ENCODE data around the gene KCNJ16.

Gene KCNJ16

GRCh38 chr17:70074236-70074830, 692 bp upstream of the KCNJ16 start:
- no peak for DNase-seq (ENCODE audit: low read depth)
- TF ChIP-seq, protein P1, sequence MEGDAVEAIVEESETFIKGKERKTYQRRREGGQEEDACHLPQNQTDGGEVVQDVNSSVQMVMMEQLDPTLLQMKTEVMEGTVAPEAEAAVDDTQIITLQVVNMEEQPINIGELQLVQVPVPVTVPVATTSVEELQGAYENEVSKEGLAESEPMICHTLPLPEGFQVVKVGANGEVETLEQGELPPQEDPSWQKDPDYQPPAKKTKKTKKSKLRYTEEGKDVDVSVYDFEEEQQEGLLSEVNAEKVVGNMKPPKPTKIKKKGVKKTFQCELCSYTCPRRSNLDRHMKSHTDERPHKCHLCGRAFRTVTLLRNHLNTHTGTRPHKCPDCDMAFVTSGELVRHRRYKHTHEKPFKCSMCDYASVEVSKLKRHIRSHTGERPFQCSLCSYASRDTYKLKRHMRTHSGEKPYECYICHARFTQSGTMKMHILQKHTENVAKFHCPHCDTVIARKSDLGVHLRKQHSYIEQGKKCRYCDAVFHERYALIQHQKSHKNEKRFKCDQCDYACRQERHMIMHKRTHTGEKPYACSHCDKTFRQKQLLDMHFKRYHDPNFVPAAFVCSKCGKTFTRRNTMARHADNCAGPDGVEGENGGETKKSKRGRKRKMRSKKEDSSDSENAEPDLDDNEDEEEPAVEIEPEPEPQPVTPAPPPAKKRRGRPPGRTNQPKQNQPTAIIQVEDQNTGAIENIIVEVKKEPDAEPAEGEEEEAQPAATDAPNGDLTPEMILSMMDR (conservative IDR thresholded peaks at IDR 0.05; ENCODE audit: low read depth, low read length): no peak
- no peak overlapping the region for H3K4me3 ChIP-seq (ENCODE audit: low read length)

GRCh38 chr17:70076189-70076588, 1.2 kb downstream of the KCNJ16 start:
- TF ChIP-seq, protein P1 (conservative IDR thresholded peaks at IDR 0.05; ENCODE audit: low read depth, low read length): no peak
- DNase-seq (ENCODE audit: low read depth): no peak
- H3K4me3 ChIP-seq (ENCODE audit: low read length): no peak overlapping the region

DNA sequence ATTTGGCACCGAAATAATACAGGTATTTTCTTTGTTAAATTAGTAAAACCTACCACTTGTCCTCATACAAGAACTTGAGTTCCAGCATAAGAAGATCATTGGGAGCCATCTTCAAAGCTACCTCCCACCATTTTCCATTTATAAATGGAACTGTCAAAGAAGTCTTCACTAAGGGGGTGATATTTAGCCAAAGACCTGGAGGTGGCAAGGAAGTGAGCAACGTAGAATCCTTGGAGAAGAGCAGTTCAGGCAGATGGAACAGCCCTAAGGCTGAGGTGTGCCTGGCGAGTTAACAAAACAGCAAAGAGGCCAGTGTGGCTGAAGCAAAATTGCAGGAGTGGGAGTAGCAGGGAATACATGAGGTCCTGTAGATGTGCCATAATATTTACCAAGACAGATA, 1.8 kb downstream of the KCNJ16 start:
- no peak overlapping the region for H3K4me3 ChIP-seq (ENCODE audit: low read length)
- TF ChIP-seq, protein P1 (conservative IDR thresholded peaks at IDR 0.05; ENCODE audit: low read depth, low read length): no peak
- no peak for DNase-seq (ENCODE audit: low read depth)

GRCh38 chr17:70078549-70078948, 3.5 kb downstream of the KCNJ16 start:
- TF ChIP-seq, protein P1 (conservative IDR thresholded peaks at IDR 0.05; ENCODE audit: low read depth, low read length): no peak
- H3K4me3 ChIP-seq (ENCODE audit: low read length): no peak overlapping the region
- no peak for DNase-seq (ENCODE audit: low read depth)

DNA sequence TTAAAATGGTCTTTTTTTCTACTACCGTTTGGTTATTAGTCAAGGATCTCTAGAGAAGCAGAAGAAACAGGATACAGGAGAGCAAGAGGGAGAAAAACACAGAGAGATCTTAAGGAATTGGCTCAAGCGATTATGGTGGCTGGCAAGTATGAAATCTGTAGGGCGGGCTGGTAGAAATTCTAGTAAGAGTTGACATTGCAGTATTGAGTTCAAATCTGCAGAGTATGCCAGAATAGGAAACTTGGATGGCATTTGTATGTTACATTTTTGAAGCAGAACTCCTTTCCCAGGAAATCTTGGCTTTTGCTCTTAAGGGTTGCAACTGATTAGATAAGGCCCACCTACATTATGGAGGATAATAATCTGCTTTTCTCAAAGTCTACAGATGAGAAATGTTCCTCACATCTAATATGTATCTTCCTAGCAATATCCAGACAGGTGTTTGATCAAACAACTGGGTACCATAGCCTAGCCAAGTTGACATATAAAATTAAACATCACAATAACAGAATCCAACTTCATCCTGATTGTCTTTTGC, 4.0 kb downstream of the KCNJ16 start:
- H3K4me3 ChIP-seq (ENCODE audit: low read length): no peak overlapping the region
- DNase-seq (ENCODE audit: low read depth): no peak
- TF ChIP-seq, protein P1 (conservative IDR thresholded peaks at IDR 0.05; ENCODE audit: low read depth, low read length): no peak

DNA sequence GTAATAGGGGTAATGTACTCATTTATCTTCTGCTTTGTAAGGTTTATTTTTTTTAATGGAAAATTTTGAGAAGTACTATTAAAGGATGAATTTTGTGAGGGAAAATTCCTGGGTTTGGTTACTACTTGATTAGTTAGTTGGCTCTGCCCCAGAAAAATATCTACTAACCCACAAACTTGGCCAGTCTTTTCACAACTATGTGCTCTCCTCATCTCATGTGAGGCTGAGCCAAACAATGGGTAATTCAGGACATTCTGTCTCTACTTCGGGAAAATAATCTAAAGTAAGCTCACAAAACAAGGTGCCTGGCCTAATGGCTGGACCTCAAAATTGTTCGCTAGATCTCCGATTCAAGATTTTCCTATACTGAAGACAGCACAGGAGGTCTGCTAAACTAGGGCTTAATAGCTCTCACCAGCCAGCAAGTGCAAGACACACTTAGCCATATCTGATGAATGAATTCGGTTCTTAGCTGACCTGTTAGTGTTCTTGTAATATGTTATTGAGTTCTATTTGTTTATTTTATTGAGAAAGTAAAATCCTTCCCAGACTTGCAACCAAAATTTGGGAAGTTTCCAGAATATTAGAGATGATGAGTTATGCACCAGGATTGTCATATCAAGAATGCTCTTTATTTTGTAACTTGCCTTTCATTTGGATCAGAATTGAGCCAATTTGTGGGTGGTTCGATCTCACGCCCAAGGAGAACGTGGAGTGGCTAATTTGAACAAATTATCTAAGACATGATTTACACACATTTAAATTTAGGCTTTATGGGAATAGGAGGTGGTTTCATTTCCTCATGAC, 5.7 kb downstream of the KCNJ16 start:
- TF ChIP-seq, protein P1 (conservative IDR thresholded peaks at IDR 0.05; ENCODE audit: low read depth, low read length): no peak
- peak; percentile 76 for DNase-seq (ENCODE audit: low read depth)
- H3K4me3 ChIP-seq (ENCODE audit: low read length): no peak overlapping the region
